IMR-90 (cell line): ENCODE measurements around the gene ATP6AP1. TPM values are rescaled to one million over a fixed set of nuclear protein-coding genes. Genes with fewer than 3 reads are reported as not detected.

Experiments used
- ATAC-seq: fragments of 200-7000 bp; cut with Tn5 transposase; 2 replicates; pipeline ENCODE4 v1.9.1; 2020; ENCODE audit warnings: low read depth, mild to moderate bottlenecking, moderate library complexity
- BruUV-seq: library from RNA; stranded (reverse); fragments of 400-500 nt; replicated peaks from 2 replicates; lab custom pipeline; 2021; lab: Mats Ljungman, UMichigan
- CTCF ChIA-PET: fragments of 300-600 bp; formaldehyde crosslinking; extraction: SDS; loops from one replicate; lab custom pipeline; 2021; ENCODE audit warnings: antibody characterized with exemption; lab: Yijun Ruan, JAX
- POLR2A ChIA-PET: fragments of 300-600 bp; sonication (Branson Sonifier 250); formaldehyde crosslinking; loops from one replicate; lab custom pipeline; 2022; ENCODE audit warnings: antibody characterized with exemption; ENCODE audit not compliant: unreplicated experiment; lab: Charles Lee
- DNase-seq: peaks from one replicate; pipeline ENCODE4 v3.0.0; 2013
- H2AFZ ChIP-seq: replicated peaks from 2 replicates; pipeline ENCODE3; 2013; ENCODE audit warnings: low read length, mild to moderate bottlenecking; ENCODE audit not compliant: poor library complexity
- H2AK5ac ChIP-seq: 2 replicates; pipeline ENCODE4 v1.6.1; 2013; ENCODE audit warnings: low read depth, low read length, inconsistent platforms
- H2AK9ac ChIP-seq: replicated peaks from 2 replicates; pipeline ENCODE3; 2013; ENCODE audit warnings: mild to moderate bottlenecking, low read depth, low read length, moderate library complexity; ENCODE audit not compliant: poor library complexity
- H2BK120ac ChIP-seq: 2 replicates; pipeline ENCODE4 v1.6.1; 2013; ENCODE audit warnings: low read depth, low read length, inconsistent platforms
- H2BK15ac ChIP-seq: 3 replicates; pipeline ENCODE4 v1.6.1; 2013; ENCODE audit warnings: low read depth, low read length, inconsistent platforms
- H2BK20ac ChIP-seq: 2 replicates; pipeline ENCODE4 v1.6.1; 2013; ENCODE audit warnings: low read depth, mild to moderate bottlenecking, inconsistent platforms, low read length, moderate library complexity
- H2BK5ac ChIP-seq: 2 replicates; pipeline ENCODE4 v1.6.1; 2013; ENCODE audit warnings: mild to moderate bottlenecking, low read depth, low read length, inconsistent platforms; ENCODE audit not compliant: poor library complexity, severe bottlenecking
- H3K14ac ChIP-seq: replicated peaks from 2 replicates; pipeline ENCODE4 v1.6.1; 2013; ENCODE audit warnings: low read depth, low read length, inconsistent platforms
- H3K18ac ChIP-seq: 2 replicates; pipeline ENCODE4 v1.6.1; 2013; ENCODE audit warnings: low read depth, low read length, control low read depth
- H3K23ac ChIP-seq: 2 replicates; pipeline ENCODE4 v1.6.1; 2013; ENCODE audit warnings: low read depth, low read length, inconsistent platforms
- H3K27ac ChIP-seq: 2 replicates; pipeline ENCODE4 v1.5.1; 2013; ENCODE audit warnings: mild to moderate bottlenecking, control low read depth, low read length; ENCODE audit not compliant: insufficient read depth
- H3K27me3 ChIP-seq: 2 replicates; pipeline ENCODE4 v1.6.1; 2013; ENCODE audit warnings: low read length; ENCODE audit not compliant: control insufficient read depth, insufficient read depth
- H3K36me3 ChIP-seq: 2 replicates; pipeline ENCODE4 v1.6.1; 2013; ENCODE audit warnings: low read length, mixed read lengths; ENCODE audit not compliant: control insufficient read depth, insufficient read depth
- H3K4ac ChIP-seq: 2 replicates; pipeline ENCODE4 v1.6.1; 2013; ENCODE audit warnings: low read depth, low read length, inconsistent platforms
- H3K4me1 ChIP-seq: 2 replicates; pipeline ENCODE4 v1.6.1; 2013; ENCODE audit warnings: low read length, mixed read lengths; ENCODE audit not compliant: control insufficient read depth, insufficient read depth
- H3K4me2 ChIP-seq: 2 replicates; pipeline ENCODE4 v1.6.1; 2013; ENCODE audit warnings: low read depth, mild to moderate bottlenecking, control low read depth, low read length, moderate library complexity
- H3K4me3 ChIP-seq: 2 replicates; pipeline ENCODE4 v1.5.1; 2013; ENCODE audit warnings: low read depth, mild to moderate bottlenecking, control low read depth, low read length, moderate library complexity; ENCODE audit not compliant: insufficient read depth
- H3K56ac ChIP-seq: 2 replicates; pipeline ENCODE4 v1.6.1; 2013; ENCODE audit warnings: low read length, inconsistent platforms; ENCODE audit not compliant: insufficient read depth; ENCODE audit errors: extremely low read depth
- H3K79me1 ChIP-seq, 2 experiments: 2 replicates each; pipeline ENCODE4 v1.6.1; 2013; ENCODE audit warnings: low read length in 2 of 2, inconsistent platforms in 1 of 2, low read depth in 1 of 2
- H3K9ac ChIP-seq: 2 replicates; pipeline ENCODE4 v1.6.1; 2013; ENCODE audit warnings: low read depth, low read length, control low read depth
- H3K9me1 ChIP-seq: 2 replicates; pipeline ENCODE4 v1.6.1; 2013; ENCODE audit warnings: low read length, inconsistent platforms; ENCODE audit not compliant: insufficient read depth
- H3K9me3 ChIP-seq: 2 replicates; pipeline ENCODE4 v1.6.1; 2013; ENCODE audit warnings: low read length; ENCODE audit not compliant: control insufficient read depth, insufficient read depth
- H4K20me1 ChIP-seq: 2 replicates; pipeline ENCODE4 v1.6.1; 2013; ENCODE audit warnings: low read length, inconsistent platforms; ENCODE audit not compliant: insufficient read depth
- H4K5ac ChIP-seq: 2 replicates; pipeline ENCODE4 v1.6.1; 2013; ENCODE audit warnings: mild to moderate bottlenecking, low read depth, low read length, control low read depth
- H4K8ac ChIP-seq, 2 experiments: 2 replicates each; pipeline ENCODE4 v1.6.1; 2013; ENCODE audit warnings: low read depth in 2 of 2, low read length in 2 of 2, control low read depth in 1 of 2, inconsistent platforms in 1 of 2
- H4K91ac ChIP-seq: 2 replicates; pipeline ENCODE4 v1.6.1; 2013; ENCODE audit warnings: low read depth, low read length, inconsistent platforms; ENCODE audit not compliant: insufficient read depth
- BHLHE40 ChIP-seq: fragments of 150-350 bp; IDR thresholded peaks from 2 replicates; pipeline ENCODE4 v1.6.1; 2016; ENCODE audit warnings: mild to moderate bottlenecking, low read depth, low read length
- CEBPB ChIP-seq: IDR thresholded peaks from 2 replicates; pipeline ENCODE4 v1.6.1; 2012; ENCODE audit warnings: low read depth, low read length, improper control_type of control experiment
- CHD1 ChIP-seq: IDR thresholded peaks from 2 replicates; pipeline ENCODE4 v1.6.1; 2012; ENCODE audit warnings: low read depth, low read length, improper control_type of control experiment
- FOS ChIP-seq: fragments of 150-350 bp; IDR thresholded peaks from 2 replicates; pipeline ENCODE4 v1.6.1; 2016; ENCODE audit warnings: low read depth, low read length
- MAZ ChIP-seq: IDR thresholded peaks from 2 replicates; pipeline ENCODE4 v1.6.1; 2012; ENCODE audit warnings: low read depth, mild to moderate bottlenecking, low read length, improper control_type of control experiment, moderate library complexity, borderline replicate concordance
- NFE2L2 ChIP-seq: fragments of 150-350 bp; IDR thresholded peaks from 2 replicates; pipeline ENCODE4 v1.6.1; 2016; ENCODE audit warnings: low read depth, mild to moderate bottlenecking, low read length
- POLR2A ChIP-seq: IDR thresholded peaks from 2 replicates; pipeline ENCODE4 v1.6.1; 2012; ENCODE audit warnings: mild to moderate bottlenecking, low read depth, low read length
- RAD21 ChIP-seq: IDR thresholded peaks from 2 replicates; pipeline ENCODE4 v1.6.1; 2012; ENCODE audit warnings: low read length, improper control_type of control experiment
- RCOR1 ChIP-seq: IDR thresholded peaks from 2 replicates; pipeline ENCODE4 v1.6.1; 2012; ENCODE audit warnings: mild to moderate bottlenecking, low read length, improper control_type of control experiment; ENCODE audit not compliant: insufficient replicate concordance
- WGBS, 2 experiments: methylation state at CpG; one replicate each; pipeline versions ENCODE4 v1.1.5 to v1.1.7; 2013; ENCODE audit warnings: missing lambda C conversion rate in 2 of 2; ENCODE audit not compliant: insufficient read length in 1 of 2; ENCODE audit errors: extremely low coverage in 2 of 2; 5-methylcytosine and 5-hydroxymethylcytosine counted together
- dilution Hi-C: fragments of 300-500 bp; cut with HindIII; formaldehyde crosslinking; loops from one replicate; pipeline ENCODE4 v1.14.3; 2018; ENCODE audit warnings: low sequenced_read_pairs; ENCODE audit not compliant: unreplicated experiment
- in situ Hi-C: fragments of 300-500 bp; cut with MboI; formaldehyde crosslinking; loops from 3 replicates; pipeline ENCODE4 v1.14.3; 2019; ENCODE audit warnings: low sequenced_read_pairs, inconsistent platforms, mixed read lengths
- intact Hi-C: fragments of 100-400 bp; cut with micrococcal nuclease; formaldehyde crosslinking; loops from 2 replicates; pipeline ENCODE4 v1.10.0; 2022
- polyA plus RNA-seq, 3 experiments: library from polyadenylated mRNA; depleted of rRNA; stranded (reverse); fragments of >200 nt; gene quantifications; 2 replicates each; pipeline ENCODE4 v1.2.3, GENCODE V29; 2012; ENCODE audit warnings: low replicate concordance in 1 of 3
- total RNA-seq: library from RNA; depleted of rRNA; stranded (reverse); fragments of >200 nt; gene quantifications from 2 replicates; pipeline ENCODE4 v1.2.3, GENCODE V29; 2012
- TF ChIP-seq, protein P1 (sequence below): conservative IDR thresholded peaks from 2 replicates; pipeline ENCODE4 v1.5.1; 2012; ENCODE audit warnings: mild to moderate bottlenecking, low read depth, low read length, improper control_type of control experiment

ATP6AP1 gene
- total and polyA plus RNA-seq, 2 of the 4 experiments (the other 2 are of a cell fraction) = 13.8 to 96.7 TPM

DNA sequence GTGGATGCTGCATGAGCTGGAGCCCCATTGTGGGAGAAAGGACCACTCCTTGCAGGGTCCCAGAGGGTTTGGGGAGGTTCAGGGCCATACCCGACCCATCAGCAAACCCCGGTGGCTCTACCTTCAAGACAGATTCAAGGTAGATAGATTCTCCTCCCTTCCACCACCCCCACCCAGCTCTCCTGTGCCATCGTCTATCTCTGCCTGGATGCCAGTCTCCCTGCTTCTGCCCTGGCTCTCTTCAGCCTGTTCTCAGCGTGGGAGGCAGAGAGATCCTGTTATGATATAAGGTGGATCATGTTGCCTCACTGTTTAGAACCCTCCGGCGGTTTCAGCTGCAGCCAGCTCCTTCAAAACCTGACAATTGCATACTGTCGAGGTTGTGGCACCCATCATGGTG, 45.2 kb downstream of the ATP6AP1 start:
- ChIA-PET CTCF (no interaction called here), POLR2A (no interaction called here)
- peaks cover 37% of the 10 kb centered on the region for H3K36me3 ChIP-seq
- H3K4me3 ChIP-seq = no peak overlapping the region
- no peak overlapping the region for H3K56ac ChIP-seq
- in situ Hi-C loops (no loop called here), intact Hi-C loops (no loop called here), dilution Hi-C loops (no loop called here)
- no CpG with 5 or more reads among the region's 7 CpGs for WGBS, 2 experiments
- H2BK120ac ChIP-seq = no peak overlapping the region
- H3K23ac ChIP-seq = no peak overlapping the region
- no peaks in the 10 kb centered on the region; the same call in 1 of the 2 replicates for H4K20me1 ChIP-seq
- no peak overlapping the region for H2AK5ac ChIP-seq
- no peak overlapping the region for H2BK20ac ChIP-seq
- TF ChIP-seq POLR2A (no peak), RAD21 (no peak), CEBPB (no peak), NFE2L2 (no peak), MAZ (no peak), BHLHE40 (no peak), CHD1 (no peak), RCOR1 (no peak), FOS (no peak)
- TF ChIP-seq, protein P1, sequence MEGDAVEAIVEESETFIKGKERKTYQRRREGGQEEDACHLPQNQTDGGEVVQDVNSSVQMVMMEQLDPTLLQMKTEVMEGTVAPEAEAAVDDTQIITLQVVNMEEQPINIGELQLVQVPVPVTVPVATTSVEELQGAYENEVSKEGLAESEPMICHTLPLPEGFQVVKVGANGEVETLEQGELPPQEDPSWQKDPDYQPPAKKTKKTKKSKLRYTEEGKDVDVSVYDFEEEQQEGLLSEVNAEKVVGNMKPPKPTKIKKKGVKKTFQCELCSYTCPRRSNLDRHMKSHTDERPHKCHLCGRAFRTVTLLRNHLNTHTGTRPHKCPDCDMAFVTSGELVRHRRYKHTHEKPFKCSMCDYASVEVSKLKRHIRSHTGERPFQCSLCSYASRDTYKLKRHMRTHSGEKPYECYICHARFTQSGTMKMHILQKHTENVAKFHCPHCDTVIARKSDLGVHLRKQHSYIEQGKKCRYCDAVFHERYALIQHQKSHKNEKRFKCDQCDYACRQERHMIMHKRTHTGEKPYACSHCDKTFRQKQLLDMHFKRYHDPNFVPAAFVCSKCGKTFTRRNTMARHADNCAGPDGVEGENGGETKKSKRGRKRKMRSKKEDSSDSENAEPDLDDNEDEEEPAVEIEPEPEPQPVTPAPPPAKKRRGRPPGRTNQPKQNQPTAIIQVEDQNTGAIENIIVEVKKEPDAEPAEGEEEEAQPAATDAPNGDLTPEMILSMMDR = no peak
- H2BK5ac ChIP-seq = no peak overlapping the region
- no peak overlapping the region for H3K9ac ChIP-seq
- no peak for DNase-seq
- H3K27ac ChIP-seq = no peak overlapping the region
- H4K8ac ChIP-seq = no peak overlapping the region
- no peak overlapping the region for H3K14ac ChIP-seq
- H4K5ac ChIP-seq = no peak overlapping the region
- H2AFZ ChIP-seq = no peak overlapping the region
- H2BK15ac ChIP-seq = no peak overlapping the region
- H4K91ac ChIP-seq = no peak overlapping the region
- H3K4me1 ChIP-seq = no peaks in the 10 kb centered on the region
- ATAC-seq = no peak
- H3K9me1 ChIP-seq = no peaks in the 10 kb centered on the region
- no TSS peak for BruUV-seq
- no peak overlapping the region for H3K4ac ChIP-seq
- H3K27me3 ChIP-seq = no peaks in the 10 kb centered on the region
- H3K4me2 ChIP-seq = no peak overlapping the region
- no peaks in the 10 kb centered on the region; a peak in 1 of 4 replicates for H3K79me1 ChIP-seq
- H3K18ac ChIP-seq = no peak overlapping the region
- H3K9me3 ChIP-seq = peaks cover 2% of the 10 kb centered on the region; the same call in 1 of the 2 replicates
- no peak overlapping the region for H2AK9ac ChIP-seq
